ENCODE measurements around the gene CLCF1.

The CLCF1 gene

GRCh38 chr11:67366961-67367760 lies 6.2 kb downstream of the CLCF1 start:
- no peak for DNase-seq
- Histone ChIP-seq H3K27ac (no peak overlapping the region), H3K9me3 (ENCODE audit: severe bottlenecking) (no peaks in the 10 kb centered on the region), H3K27me3 (ENCODE audit: insufficient read depth, low read depth, severe bottlenecking) (no peaks in the 10 kb centered on the region), H3K36me3 (no peaks in the 10 kb centered on the region), H3K4me3 (ENCODE audit: low read depth, low read length) (no peak overlapping the region)
- TF ChIP-seq CTCF (IDR thresholded peaks at IDR 0.05; ENCODE audit: low read depth, low read length) = no peak

GRCh38 chr11:67366546-67366945 lies 6.9 kb downstream of the CLCF1 start:
- no peaks in the 10 kb centered on the region for H3K9me3 ChIP-seq (ENCODE audit: severe bottlenecking)
- no peak overlapping the region for H3K4me3 ChIP-seq (ENCODE audit: low read depth, low read length)
- no peak overlapping the region for H3K27ac ChIP-seq
- H3K36me3 ChIP-seq = no peaks in the 10 kb centered on the region
- no peaks in the 10 kb centered on the region for H3K27me3 ChIP-seq (ENCODE audit: insufficient read depth, low read depth, severe bottlenecking)
- no peak for DNase-seq
- no peak for TF ChIP-seq CTCF (IDR thresholded peaks at IDR 0.05; ENCODE audit: low read depth, low read length)

- H3K27ac ChIP-seq = no peak overlapping the region
- H3K27me3 ChIP-seq (ENCODE audit: insufficient read depth, low read depth, severe bottlenecking) = no peaks in the 10 kb centered on the region
- no peaks in the 10 kb centered on the region for H3K36me3 ChIP-seq
- DNase-seq = no peak
- H3K9me3 ChIP-seq (ENCODE audit: severe bottlenecking) = no peaks in the 10 kb centered on the region
- no peak for TF ChIP-seq CTCF (IDR thresholded peaks at IDR 0.05; ENCODE audit: low read depth, low read length)
- H3K4me3 ChIP-seq (ENCODE audit: low read depth, low read length) = no peak overlapping the region
Observed at GRCh38 chr11:67365736-67366444, 7.5 kb downstream of the CLCF1 start.

- no peak overlapping the region for H3K27ac ChIP-seq
- no peak for TF ChIP-seq CTCF (IDR thresholded peaks at IDR 0.05; ENCODE audit: low read depth, low read length)
Observed at GRCh38 chr11:67364783-67365722, 8.3 kb downstream of the CLCF1 start.

GRCh38 chr11:67364169-67364568 lies 9.2 kb downstream of the CLCF1 start:
- no peak for TF ChIP-seq CTCF (IDR thresholded peaks at IDR 0.05; ENCODE audit: low read depth, low read length)
- DNase-seq = no peak
- Histone ChIP-seq H3K27ac (no peak overlapping the region), H3K36me3 (no peaks in the 10 kb centered on the region), H3K4me3 (ENCODE audit: low read depth, low read length) (no peak overlapping the region), H3K9me3 (ENCODE audit: severe bottlenecking) (no peaks in the 10 kb centered on the region), H3K27me3 (ENCODE audit: insufficient read depth, low read depth, severe bottlenecking) (no peaks in the 10 kb centered on the region)

More at GRCh38 chr11:67364783-67365722, 8.3 kb downstream of the CLCF1 start:
- Histone ChIP-seq H3K36me3 (no peaks in the 10 kb centered on the region), H3K27me3 (ENCODE audit: insufficient read depth, low read depth, severe bottlenecking) (no peaks in the 10 kb centered on the region), H3K9me3 (ENCODE audit: severe bottlenecking) (no peaks in the 10 kb centered on the region), H3K4me3 (ENCODE audit: low read depth, low read length) (no peak overlapping the region)
- no peak for DNase-seq
